ENCODE data around the gene PHYKPL. TPM values are rescaled to one million over a fixed set of nuclear protein-coding genes. Genes with fewer than 3 reads are reported as not detected.

PHYKPL gene
- total RNA-seq, 1 donor from 2014 or later, result 55.7 TPM

- Mint-ChIP-seq H3K36me3 (ENCODE audit: low read depth) (peaks cover 81% of the 10 kb centered on the region), H3K4me1 (peaks cover 55% of the 10 kb centered on the region), H3K27ac (ENCODE audit: unreplicated experiment) (no peak overlapping the region), H3K4me3 (peak overlapping the region; percentile 95), H3K27me3 (ENCODE audit: low read depth) (peaks cover 76% of the 10 kb centered on the region), H3K9me3 (no peaks in the 10 kb centered on the region)
- no peak for DNase-seq (ENCODE audit: low read depth, low spot score)
- TF ChIP-seq CTCF (conservative IDR thresholded peaks at IDR 0.05), result no peak
Measured at GRCh38 chr5:178210686-178211085, 21.9 kb downstream of the PHYKPL start.

DNA sequence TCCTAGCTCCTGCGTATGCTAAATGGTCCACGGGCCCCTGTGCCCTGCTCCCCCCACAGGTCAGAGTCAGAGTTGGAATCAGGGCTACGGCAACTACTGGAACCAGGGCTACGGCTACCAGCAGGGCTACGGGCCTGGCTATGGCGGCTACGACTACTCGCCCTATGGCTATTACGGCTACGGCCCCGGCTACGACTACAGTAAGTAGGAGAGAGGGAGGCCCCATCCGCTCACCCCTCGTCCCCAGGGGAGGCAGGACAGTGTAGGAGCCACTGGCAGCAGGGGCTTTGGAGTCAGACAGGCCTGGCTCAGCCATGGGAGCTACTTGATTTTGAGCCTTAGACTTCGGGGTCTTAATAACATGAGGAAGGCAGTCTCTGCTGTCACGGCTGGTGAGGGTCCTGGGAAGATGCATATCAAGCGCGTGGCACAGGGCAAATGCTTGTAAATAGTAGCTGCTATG is 22.5 kb downstream of the PHYKPL start:
- no peak for TF ChIP-seq CTCF (conservative IDR thresholded peaks at IDR 0.05)
- H3K27me3 Mint-ChIP-seq (ENCODE audit: low read depth), result peaks cover 77% of the 10 kb centered on the region
- H3K4me1 Mint-ChIP-seq, result peaks cover 58% of the 10 kb centered on the region
- no peak overlapping the region for H3K27ac Mint-ChIP-seq (ENCODE audit: unreplicated experiment)
- DNase-seq (ENCODE audit: low read depth, low spot score), result no peak
- H3K9me3 Mint-ChIP-seq, result no peaks in the 10 kb centered on the region
- peaks cover 83% of the 10 kb centered on the region for H3K36me3 Mint-ChIP-seq (ENCODE audit: low read depth)
- peak overlapping the region; percentile 95 for H3K4me3 Mint-ChIP-seq

DNA sequence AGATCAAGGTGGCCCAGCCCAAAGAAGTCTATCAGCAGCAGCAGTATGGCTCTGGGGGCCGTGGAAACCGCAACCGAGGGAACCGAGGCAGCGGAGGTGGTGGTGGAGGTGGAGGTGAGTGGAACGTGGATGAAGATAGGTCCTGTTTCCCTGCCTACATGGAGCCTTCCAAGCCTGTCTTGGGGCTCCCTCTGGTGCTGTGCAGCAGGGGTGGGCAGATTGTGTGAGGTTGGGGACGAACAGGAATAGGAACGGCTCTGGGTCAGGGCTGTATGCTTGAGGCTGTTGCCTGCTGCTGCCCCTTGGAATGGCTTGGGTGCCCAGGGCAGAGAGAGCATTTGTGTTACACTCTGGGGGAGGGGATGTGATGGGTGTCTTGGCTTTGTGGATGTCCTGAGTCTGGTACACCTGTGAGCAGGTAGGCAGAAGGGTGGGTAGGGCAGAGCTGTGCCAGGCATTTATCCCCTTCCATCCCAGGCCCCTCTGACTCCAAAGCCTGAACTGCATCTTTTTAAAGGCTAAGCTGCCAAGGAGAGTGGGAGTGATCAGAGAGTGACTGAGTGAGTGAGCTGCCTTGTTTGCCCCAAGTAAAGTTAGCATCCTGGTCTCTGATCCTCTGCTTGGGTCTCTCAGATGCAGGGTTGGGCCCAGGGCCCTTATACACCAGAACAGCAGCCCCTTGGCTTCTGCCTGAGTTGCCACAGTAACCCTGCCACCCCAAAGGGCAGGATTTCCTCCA is 23.1 kb downstream of the PHYKPL start:
- Mint-ChIP-seq H3K4me1 (peaks cover 58% of the 10 kb centered on the region), H3K27ac (ENCODE audit: unreplicated experiment) (no peak overlapping the region), H3K9me3 (no peaks in the 10 kb centered on the region), H3K4me3 (peak overlapping the region; percentile 95), H3K27me3 (ENCODE audit: low read depth) (peaks cover 71% of the 10 kb centered on the region), H3K36me3 (ENCODE audit: low read depth) (peaks cover 81% of the 10 kb centered on the region)
- no peak for TF ChIP-seq CTCF (conservative IDR thresholded peaks at IDR 0.05)
- DNase-seq (ENCODE audit: low read depth, low spot score), result no peak

GRCh38 chr5:178208540-178209227 is 23.9 kb downstream of the PHYKPL start:
- Mint-ChIP-seq H3K36me3 (ENCODE audit: low read depth) (peaks cover 79% of the 10 kb centered on the region), H3K4me3 (peak overlapping the region; percentile 95), H3K9me3 (no peaks in the 10 kb centered on the region), H3K27me3 (ENCODE audit: low read depth) (peaks cover 67% of the 10 kb centered on the region), H3K27ac (ENCODE audit: unreplicated experiment) (no peak overlapping the region), H3K4me1 (peaks cover 62% of the 10 kb centered on the region)
- peak; percentile 43 for TF ChIP-seq CTCF (conservative IDR thresholded peaks at IDR 0.05)
- no peak for DNase-seq (ENCODE audit: low read depth, low spot score)

GRCh38 chr5:178207917-178208280 is 24.7 kb downstream of the PHYKPL start:
- Mint-ChIP-seq H3K36me3 (ENCODE audit: low read depth) (peaks cover 75% of the 10 kb centered on the region), H3K9me3 (no peaks in the 10 kb centered on the region), H3K27me3 (ENCODE audit: low read depth) (peaks cover 59% of the 10 kb centered on the region), H3K4me1 (peaks cover 58% of the 10 kb centered on the region), H3K4me3 (peak overlapping the region; percentile 95), H3K27ac (ENCODE audit: unreplicated experiment) (peak overlapping the region; percentile 71)
- no peak for TF ChIP-seq CTCF (conservative IDR thresholded peaks at IDR 0.05)
- no peak for DNase-seq (ENCODE audit: low read depth, low spot score)
